ENCODE results near the gene SLC4A4.

Gene SLC4A4

GRCh38 chr4:71356924-71357663 is 18.3 kb downstream of the SLC4A4 start:
- no peak for DNase-seq (ENCODE audit: low read depth)

GRCh38 chr4:71360844-71361243 is 22.0 kb downstream of the SLC4A4 start:
- no peak for DNase-seq (ENCODE audit: low read depth)

- no peak for DNase-seq (ENCODE audit: low read depth)
Observed at GRCh38 chr4:71361476-71361875, 22.7 kb downstream of the SLC4A4 start.

GRCh38 chr4:71366766-71367165 is 27.9 kb downstream of the SLC4A4 start:
- no peak for DNase-seq (ENCODE audit: low read depth)

- no peak for DNase-seq (ENCODE audit: low read depth)
Observed at GRCh38 chr4:71367546-71367945, 28.7 kb downstream of the SLC4A4 start.

GRCh38 chr4:71368906-71369305 is 30.1 kb downstream of the SLC4A4 start:
- DNase-seq (ENCODE audit: low read depth) = no peak

GRCh38 chr4:71369536-71369935 is 30.7 kb downstream of the SLC4A4 start:
- DNase-seq (ENCODE audit: low read depth) = no peak

GRCh38 chr4:71375494-71375893 is 36.7 kb downstream of the SLC4A4 start:
- DNase-seq (ENCODE audit: low read depth) = no peak

GRCh38 chr4:71377561-71377960 is 38.7 kb downstream of the SLC4A4 start:
- no peak for DNase-seq (ENCODE audit: low read depth)

- no peak for DNase-seq (ENCODE audit: low read depth)
Observed at GRCh38 chr4:71379126-71379525, 40.3 kb downstream of the SLC4A4 start.

- no peak for DNase-seq (ENCODE audit: low read depth)
Observed at GRCh38 chr4:71380788-71381187, 42.0 kb downstream of the SLC4A4 start.

GRCh38 chr4:71382125-71382899 is 43.5 kb downstream of the SLC4A4 start:
- no peak for DNase-seq (ENCODE audit: low read depth)

- DNase-seq (ENCODE audit: low read depth) = no peak
Observed at GRCh38 chr4:71382900-71383560, 44.2 kb downstream of the SLC4A4 start.

GRCh38 chr4:71383984-71384383 is 45.2 kb downstream of the SLC4A4 start:
- no peak for DNase-seq (ENCODE audit: low read depth)

- DNase-seq (ENCODE audit: low read depth) = no peak
Observed at GRCh38 chr4:71389149-71389827, 50.5 kb downstream of the SLC4A4 start.

GRCh38 chr4:71392109-71392508 is 53.3 kb downstream of the SLC4A4 start:
- DNase-seq (ENCODE audit: low read depth) = no peak

- no peak for DNase-seq (ENCODE audit: low read depth)
Observed at GRCh38 chr4:71396382-71396781, 57.6 kb downstream of the SLC4A4 start.

- no peak for DNase-seq (ENCODE audit: low read depth)
Observed at GRCh38 chr4:71400810-71401209, 62.0 kb downstream of the SLC4A4 start.

- no peak for DNase-seq (ENCODE audit: low read depth)
Observed at GRCh38 chr4:71402616-71403015, 63.8 kb downstream of the SLC4A4 start.

- no peak for DNase-seq (ENCODE audit: low read depth)
Observed at GRCh38 chr4:71404049-71404448, 65.2 kb downstream of the SLC4A4 start.

- DNase-seq (ENCODE audit: low read depth) = no peak
Observed at GRCh38 chr4:71405791-71406190, 67.0 kb downstream of the SLC4A4 start.

GRCh38 chr4:71406459-71406963 is 67.7 kb downstream of the SLC4A4 start:
- no peak for DNase-seq (ENCODE audit: low read depth)

All from activated T-cell treated with anti-CD3 and anti-CD28 coated beads for 24 hours (primary cell).